SK-N-SH treated with all-trans-retinoic acid at 6 μM for 48 hours (cell line): Measurements from ENCODE around the gene CCDC34.

Experiments used
- ARNTL ChIP-seq: fragments of 450-650 bp; formaldehyde crosslinking; IDR thresholded peaks from 2 replicates; pipeline ENCODE4 v1.5.0; 2020; ENCODE audit warnings: low read depth, mild to moderate bottlenecking, moderate library complexity, borderline replicate concordance
- CREB5 ChIP-seq: fragments of 250-450 bp; sonication (Bioruptor Pico); IDR thresholded peaks from 2 replicates; pipeline ENCODE4 v1.5.1; 2020; ENCODE audit warnings: low read depth, mild to moderate bottlenecking, moderate library complexity
- POU6F1 ChIP-seq: fragments of 250-450 bp; sonication (Bioruptor Pico); IDR thresholded peaks from 2 replicates; pipeline ENCODE4 v1.8.0; 2021; ENCODE audit warnings: low read depth, mild to moderate bottlenecking, moderate library complexity, borderline replicate concordance
- PPARA ChIP-seq: fragments of 250-450 bp; sonication (Bioruptor Pico); IDR thresholded peaks from 2 replicates; pipeline ENCODE4 v1.5.0; 2020; ENCODE audit warnings: mild to moderate bottlenecking, borderline replicate concordance
- TSHZ2 ChIP-seq: fragments of 250-450 bp; sonication (Bioruptor Pico); IDR thresholded peaks from 2 replicates; pipeline ENCODE4 v1.5.0; 2020; ENCODE audit warnings: mild to moderate bottlenecking, moderate library complexity
- ZFP3 ChIP-seq: fragments of 250-450 bp; sonication (Bioruptor Pico); IDR thresholded peaks from 2 replicates; pipeline ENCODE4 v1.5.0; 2020; ENCODE audit warnings: mild to moderate bottlenecking, moderate library complexity
- ZFP30 ChIP-seq: fragments of 450-650 bp; formaldehyde crosslinking; IDR thresholded peaks from 2 replicates; pipeline ENCODE4 v1.5.0; 2022; ENCODE audit warnings: mild to moderate bottlenecking, moderate library complexity

- no peak for TF ChIP-seq CREB5 (CRISPR knock-in tag)
- TF ChIP-seq ARNTL (CRISPR knock-in tag): no peak
- TF ChIP-seq TSHZ2: no peak
- no peak for TF ChIP-seq ZFP3 (CRISPR knock-in tag)
- TF ChIP-seq PPARA (CRISPR knock-in tag): no peak
- no peak for TF ChIP-seq POU6F1 (CRISPR knock-in tag)
- TF ChIP-seq ZFP30: no peak
These were observed 29.5 kb upstream of the CCDC34 start for GRCh38 chr11:27392278-27393114.
